ENCODE results near the gene TTYH1. TPM values are rescaled to one million over a fixed set of nuclear protein-coding genes. Genes with fewer than 3 reads are reported as not detected.

Gene TTYH1
- total and polyA plus RNA-seq, 2 experiments from 2014 or later: 1.1 TPM; not detected in 1

GRCh38 chr19:54427586-54427985, 12.3 kb downstream of the TTYH1 start:
- DNase-seq (ENCODE audit: low read depth in 1 of 2, low spot score in 1 of 2): no peak
- H3K36me3 ChIP-seq: no peaks in the 10 kb centered on the region
- H3K9me3 ChIP-seq (ENCODE audit: low read depth): no peaks in the 10 kb centered on the region
- no peak overlapping the region for H3K4me3 ChIP-seq
- TF ChIP-seq CTCF (IDR thresholded peaks at IDR 0.05; ENCODE audit: low read depth, low read length): no peak
- H3K4me1 ChIP-seq (ENCODE audit: low read depth): no peaks in the 10 kb centered on the region
- peaks cover 14% of the 10 kb centered on the region for H3K27me3 ChIP-seq
- no peak overlapping the region for H3K27ac ChIP-seq

GRCh38 chr19:54428323-54429175, 13.3 kb downstream of the TTYH1 start:
- Histone ChIP-seq H3K27me3 (peaks cover 11% of the 10 kb centered on the region), H3K4me1 (ENCODE audit: low read depth) (no peaks in the 10 kb centered on the region), H3K36me3 (no peaks in the 10 kb centered on the region), H3K4me3 (no peak overlapping the region), H3K9me3 (ENCODE audit: low read depth) (no peaks in the 10 kb centered on the region), H3K27ac (no peak overlapping the region)
- TF ChIP-seq CTCF (IDR thresholded peaks at IDR 0.05; ENCODE audit: low read depth, low read length): no peak
- no peak for DNase-seq (ENCODE audit: low read depth in 1 of 2, low spot score in 1 of 2)

GRCh38 chr19:54429176-54429495, 13.9 kb downstream of the TTYH1 start:
- H3K27ac ChIP-seq: no peak overlapping the region
- no peak for TF ChIP-seq CTCF (IDR thresholded peaks at IDR 0.05; ENCODE audit: low read depth, low read length)
- H3K4me1 ChIP-seq (ENCODE audit: low read depth): no peaks in the 10 kb centered on the region
- H3K9me3 ChIP-seq (ENCODE audit: low read depth): no peaks in the 10 kb centered on the region
- no peak for DNase-seq (ENCODE audit: low read depth in 1 of 2, low spot score in 1 of 2)
- H3K36me3 ChIP-seq: no peaks in the 10 kb centered on the region
- no peak overlapping the region for H3K4me3 ChIP-seq
- peaks cover 9% of the 10 kb centered on the region for H3K27me3 ChIP-seq

- DNase-seq (ENCODE audit: low read depth in 1 of 2, low spot score in 1 of 2): no peak
- no peaks in the 10 kb centered on the region for H3K36me3 ChIP-seq
- H3K27ac ChIP-seq: no peak overlapping the region
- no peaks in the 10 kb centered on the region for H3K9me3 ChIP-seq (ENCODE audit: low read depth)
- TF ChIP-seq CTCF (IDR thresholded peaks at IDR 0.05; ENCODE audit: low read depth, low read length): no peak
- H3K4me3 ChIP-seq: no peak overlapping the region
- peaks cover 5% of the 10 kb centered on the region for H3K27me3 ChIP-seq
- no peaks in the 10 kb centered on the region for H3K4me1 ChIP-seq (ENCODE audit: low read depth)
These were observed 14.4 kb downstream of the TTYH1 start for GRCh38 chr19:54429545-54430227.

- DNase-seq (ENCODE audit: low read depth in 1 of 2, low spot score in 1 of 2): peak; percentile 51 to 89
- H3K27me3 ChIP-seq: peaks cover 5% of the 10 kb centered on the region
- H3K9me3 ChIP-seq (ENCODE audit: low read depth): no peaks in the 10 kb centered on the region
- H3K27ac ChIP-seq: no peak overlapping the region
- peak; percentile 8 for TF ChIP-seq CTCF (IDR thresholded peaks at IDR 0.05; ENCODE audit: low read depth, low read length)
- peak overlapping the region; percentile 36 for H3K4me3 ChIP-seq
- H3K4me1 ChIP-seq (ENCODE audit: low read depth): peaks cover 3% of the 10 kb centered on the region
- H3K36me3 ChIP-seq: no peaks in the 10 kb centered on the region
These were observed 15.3 kb downstream of the TTYH1 start for GRCh38 chr19:54430306-54431254.
